ENCODE data around the gene PLA1A.

DNA sequence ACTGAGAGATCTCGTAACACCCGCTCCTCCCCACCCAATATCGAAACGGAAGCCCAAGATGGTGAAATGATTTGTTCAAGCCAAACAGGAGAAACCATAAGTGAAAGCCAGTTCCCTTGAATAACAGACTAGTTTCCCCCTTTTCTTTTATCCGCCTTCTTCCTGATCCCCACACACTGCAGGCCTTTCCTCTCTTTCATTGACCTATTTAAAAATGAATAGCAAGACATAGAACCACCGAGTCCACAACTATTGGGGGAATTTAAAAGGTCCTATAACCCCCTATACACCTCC, 79.9 kb downstream of the PLA1A start:
- no peak; the same call in 1 of the 2 replicates for TF ChIP-seq TAF1 (IDR thresholded peaks at IDR 0.05; ENCODE audit: borderline replicate concordance, low read depth, low read length)
- TF ChIP-seq POLR2A (IDR thresholded peaks at IDR 0.05; ENCODE audit: low read depth, low read length): no peak

All from GM12892 (cell line).